PFSK-1 (cell line): ENCODE results near the gene DDC.

Experiments
- POLR2AphosphoS5 ChIP-seq: IDR thresholded peaks from 2 replicates; pipeline ENCODE4 v1.6.1; 2012; ENCODE audit warnings: low read depth, mild to moderate bottlenecking, control low read depth, low read length, moderate library complexity
- REST ChIP-seq, 2 experiments: IDR thresholded peaks; 2 replicates each; pipeline versions ENCODE4 v1.6.1 to v1.8.0; 2011 to 2012; ENCODE audit warnings: low read depth in 2 of 2, low read length in 2 of 2, control low read depth in 1 of 2, inconsistent platforms in 1 of 2, mild to moderate bottlenecking in 1 of 2, moderate library complexity in 1 of 2; ENCODE audit not compliant: insufficient read depth in 1 of 2
- SIN3A ChIP-seq: IDR thresholded peaks from 2 replicates; pipeline ENCODE4 v1.6.1; 2012; ENCODE audit warnings: mild to moderate bottlenecking, low read length, moderate library complexity, borderline replicate concordance; ENCODE audit not compliant: insufficient read depth
- TAF1 ChIP-seq: IDR thresholded peaks from 2 replicates; pipeline ENCODE4 v1.6.1; 2012; ENCODE audit warnings: low read length, control low read depth, borderline replicate concordance; ENCODE audit not compliant: insufficient read depth

GRCh38 chr7:50557099-50557498 is 8.1 kb downstream of the DDC start:
- TF ChIP-seq TAF1 (no peak), POLR2AphosphoS5 (no peak), SIN3A (no peak), REST (IDR thresholded peaks at IDR 0.05; ENCODE audit: insufficient read depth in 1 of 2, low read depth in 2 of 2, low read length in 2 of 2) (no peak)
